CD4-positive, alpha-beta T cell (primary cell): ENCODE results near the gene PRKAR1B. TPM values are rescaled to one million over a fixed set of nuclear protein-coding genes. Genes with fewer than 3 reads are reported as not detected.
"Not testable (repeated sequence)": the region's sequence is repeated elsewhere in the genome, so short reads cannot be mapped to it uniquely, and the experiment has no call there.

Experiments used
- ATAC-seq: fragments of 200-7000 bp; cut with Tn5 transposase; one replicate; pipeline ENCODE4 v1.10.0; 2022; ENCODE audit warnings: mild to moderate bottlenecking; ENCODE audit not compliant: poor library complexity
- CTCF ChIA-PET: fragments of 350-600 bp; sonication (Branson Sonifier 250); formaldehyde crosslinking; loops from one replicate; lab custom pipeline; 2021; ENCODE audit warnings: antibody characterized with exemption, inconsistent platforms; lab: Charles Lee
- POLR2A ChIA-PET: fragments of 350-600 bp; sonication (Branson Sonifier 250); formaldehyde crosslinking; loops from one replicate; lab custom pipeline; 2021; ENCODE audit warnings: antibody characterized with exemption, inconsistent platforms; lab: Charles Lee
- DNase-seq, 14 experiments: peaks; one replicate each; pipeline ENCODE4 v3.0.0-alpha.2; 2013 to 2020; ENCODE audit warnings: mixed read lengths in 2 of 14
- H3K27ac ChIP-seq, 2 donors: one replicate each; pipeline versions ENCODE4 v1.5.1 to v1.7.0; 2013; ENCODE audit warnings: low read length in 2 of 2, low read depth in 1 of 2, mild to moderate bottlenecking in 1 of 2
- H3K27me3 ChIP-seq, 2 experiments: 1 replicate in 1 of 2; 2 replicates in 1 of 2; pipeline versions ENCODE4 v1.6.1 to v1.7.0; 2013; ENCODE audit warnings: low read length in 2 of 2, control low read depth in 1 of 2, mild to moderate bottlenecking in 1 of 2, moderate library complexity in 1 of 2; ENCODE audit not compliant: insufficient read depth in 2 of 2, control insufficient read depth in 1 of 2
- H3K36me3 ChIP-seq: one replicate; pipeline ENCODE4 v1.6.1; 2013; ENCODE audit warnings: low read length, control low read depth; ENCODE audit not compliant: insufficient read depth
- H3K4me1 ChIP-seq: one replicate; pipeline ENCODE4 v1.6.1; 2013; ENCODE audit warnings: low read length, control low read depth; ENCODE audit not compliant: insufficient read depth
- H3K4me3 ChIP-seq: one replicate; pipeline ENCODE4 v1.5.1; 2013; ENCODE audit warnings: mild to moderate bottlenecking, low read length, moderate library complexity
- H3K9me3 ChIP-seq, 2 experiments: 1 replicate in 1 of 2; 2 replicates in 1 of 2; pipeline versions ENCODE4 v1.6.1 to v1.7.0; 2013; ENCODE audit warnings: low read length in 2 of 2, mild to moderate bottlenecking in 2 of 2, control low read depth in 1 of 2, moderate library complexity in 1 of 2; ENCODE audit not compliant: control insufficient read depth in 1 of 2, insufficient read depth in 1 of 2
- H3K27ac Mint-ChIP-seq: one replicate; pipeline ENCODE4 v1.8.0; 2020; ENCODE audit warnings: mixed read lengths
- H3K27me3 Mint-ChIP-seq: one replicate; pipeline ENCODE4 v1.8.0; 2021; ENCODE audit warnings: mixed read lengths
- H3K36me3 Mint-ChIP-seq: one replicate; pipeline ENCODE4 v1.8.0; 2021; ENCODE audit warnings: low read depth, mixed read lengths
- H3K4me1 Mint-ChIP-seq: one replicate; pipeline ENCODE4 v1.8.0; 2021; ENCODE audit warnings: low read depth, mixed read lengths
- H3K4me3 Mint-ChIP-seq: one replicate; pipeline ENCODE4 v1.8.0; 2020; ENCODE audit warnings: mild to moderate bottlenecking, mixed read lengths
- H3K9me3 Mint-ChIP-seq: one replicate; pipeline ENCODE4 v1.8.0; 2020; ENCODE audit warnings: mixed read lengths
- intact Hi-C, 2 experiments: fragments of 100-400 bp; cut with DNase I in 1 of 2; cut with micrococcal nuclease in 1 of 2; formaldehyde crosslinking; loops; one replicate each; pipeline versions ENCODE4 v1.15.1 to v1.9.0; 2023 to 2025; cut with DNase I, micrococcal nuclease
- total RNA-seq, 174 experiments: library from RNA in 2 of 174; stranded (reverse) in 2 of 174; gene quantifications; one replicate each; pipeline ENCODE4 v1.2.3 and lab custom pipeline; 2021 to 2026
- TF ChIP-seq, protein P1 (sequence below): fragments of 200-600 bp; IDR thresholded peaks from one replicate; pipeline ENCODE4 v1.8.0; 2022; ENCODE audit warnings: antibody characterized with exemption, mild to moderate bottlenecking

The PRKAR1B gene
- total RNA-seq, 2 experiments from 2014 or later, result 18.8 to 19.5 TPM

DNA sequence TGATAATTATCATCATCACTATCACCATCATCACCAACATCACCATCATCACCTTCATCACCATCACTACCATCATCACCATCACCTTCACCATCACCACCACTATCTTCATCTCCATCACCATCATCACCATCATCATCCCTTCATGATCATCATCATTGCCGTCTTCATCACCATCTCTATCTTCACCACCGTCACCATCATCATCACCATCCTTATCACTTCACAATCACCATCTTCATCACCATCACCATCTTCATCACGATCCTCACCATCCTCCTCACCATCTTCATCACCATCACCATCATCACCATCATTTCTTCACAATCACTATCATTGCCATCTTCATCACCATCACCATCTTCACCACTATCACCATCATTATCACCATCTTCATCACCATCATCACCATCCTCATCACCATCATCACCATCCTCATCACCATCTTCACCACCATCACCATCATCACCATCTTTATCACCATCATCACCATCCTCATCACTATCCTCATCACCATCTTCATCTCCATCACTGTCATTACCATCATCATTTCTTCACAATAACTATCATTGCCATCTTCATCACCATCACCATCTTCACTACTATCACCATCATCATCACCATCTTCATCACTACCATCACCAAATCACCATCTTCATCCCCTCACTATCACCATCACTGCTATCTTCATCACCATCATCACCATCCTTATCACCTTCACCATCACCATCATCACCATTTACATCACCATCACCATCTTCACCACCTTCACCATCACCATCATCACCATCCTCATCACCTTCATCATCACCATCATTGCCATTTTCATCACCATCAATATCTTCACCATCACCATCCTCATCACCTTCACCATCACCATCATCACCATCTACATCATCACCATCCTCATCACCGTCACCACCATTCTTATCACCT lies 73.0 kb downstream of the PRKAR1B start:
- CTCF ChIA-PET, result no interaction called here

DNA sequence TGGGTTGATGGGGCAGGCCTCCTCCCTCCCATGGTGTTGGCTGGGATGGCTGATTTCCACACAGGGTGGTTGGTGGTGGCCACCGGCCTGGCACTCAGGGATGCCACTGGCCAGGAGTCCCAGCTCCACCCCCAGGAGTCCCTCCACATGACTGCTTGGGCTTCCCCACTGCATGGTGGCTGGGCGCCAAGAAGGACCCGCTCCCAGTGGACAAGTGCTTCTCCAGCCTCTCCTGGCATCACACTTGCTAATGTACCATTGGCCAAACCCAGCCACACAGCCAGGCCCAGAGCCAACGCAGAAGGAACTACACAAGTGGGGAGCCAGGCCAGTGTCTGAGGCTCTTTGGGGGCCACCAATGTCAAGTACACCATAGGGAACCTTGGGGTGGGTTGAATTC lies 74.2 kb downstream of the PRKAR1B start:
- Histone ChIP-seq H3K9me3 (peaks cover 6 to 31% of the 10 kb centered on the region in 2 experiments), H3K36me3 (no peaks in the 10 kb centered on the region), H3K27me3 (no peaks in the 10 kb centered on the region), H3K4me3 (no peak overlapping the region), H3K27ac (peak overlapping the region in 1 of 2 donors; percentile 69), H3K4me1 (no peaks in the 10 kb centered on the region)
- Mint-ChIP-seq H3K4me3 (no peak overlapping the region), H3K4me1 (no peaks in the 10 kb centered on the region), H3K9me3 (no peaks in the 10 kb centered on the region), H3K36me3 (no peaks in the 10 kb centered on the region), H3K27me3 (no peaks in the 10 kb centered on the region), H3K27ac (no peak overlapping the region)
- ChIA-PET CTCF (no interaction called here), POLR2A (no interaction called here)
- intact Hi-C loops, result no loop called here
- ATAC-seq (no peak), DNase-seq (no peak)
- TF ChIP-seq, protein P1, sequence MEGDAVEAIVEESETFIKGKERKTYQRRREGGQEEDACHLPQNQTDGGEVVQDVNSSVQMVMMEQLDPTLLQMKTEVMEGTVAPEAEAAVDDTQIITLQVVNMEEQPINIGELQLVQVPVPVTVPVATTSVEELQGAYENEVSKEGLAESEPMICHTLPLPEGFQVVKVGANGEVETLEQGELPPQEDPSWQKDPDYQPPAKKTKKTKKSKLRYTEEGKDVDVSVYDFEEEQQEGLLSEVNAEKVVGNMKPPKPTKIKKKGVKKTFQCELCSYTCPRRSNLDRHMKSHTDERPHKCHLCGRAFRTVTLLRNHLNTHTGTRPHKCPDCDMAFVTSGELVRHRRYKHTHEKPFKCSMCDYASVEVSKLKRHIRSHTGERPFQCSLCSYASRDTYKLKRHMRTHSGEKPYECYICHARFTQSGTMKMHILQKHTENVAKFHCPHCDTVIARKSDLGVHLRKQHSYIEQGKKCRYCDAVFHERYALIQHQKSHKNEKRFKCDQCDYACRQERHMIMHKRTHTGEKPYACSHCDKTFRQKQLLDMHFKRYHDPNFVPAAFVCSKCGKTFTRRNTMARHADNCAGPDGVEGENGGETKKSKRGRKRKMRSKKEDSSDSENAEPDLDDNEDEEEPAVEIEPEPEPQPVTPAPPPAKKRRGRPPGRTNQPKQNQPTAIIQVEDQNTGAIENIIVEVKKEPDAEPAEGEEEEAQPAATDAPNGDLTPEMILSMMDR, result no peak

More for the DNA sequence above, 73.0 kb downstream of the PRKAR1B start:
- Mint-ChIP-seq H3K36me3 (peaks cover 3% of the 10 kb centered on the region), H3K4me3 (no peak overlapping the region), H3K27ac (no peak overlapping the region), H3K27me3 (no peaks in the 10 kb centered on the region), H3K9me3 (no peaks in the 10 kb centered on the region), H3K4me1 (peaks cover 2% of the 10 kb centered on the region)
- Histone ChIP-seq H3K4me1 (no peaks in the 10 kb centered on the region), H3K36me3 (no peaks in the 10 kb centered on the region), H3K4me3 (no peak overlapping the region), H3K27me3 (no peaks in the 10 kb centered on the region), H3K27ac (no peak overlapping the region), H3K9me3 (peaks cover 6 to 32% of the 10 kb centered on the region in 2 experiments)
- ATAC-seq (no peak), DNase-seq (no peak)
- POLR2A ChIA-PET, result no interaction called here
- TF ChIP-seq, protein P1, result no peak
- intact Hi-C loops, result no loop called here

DNA sequence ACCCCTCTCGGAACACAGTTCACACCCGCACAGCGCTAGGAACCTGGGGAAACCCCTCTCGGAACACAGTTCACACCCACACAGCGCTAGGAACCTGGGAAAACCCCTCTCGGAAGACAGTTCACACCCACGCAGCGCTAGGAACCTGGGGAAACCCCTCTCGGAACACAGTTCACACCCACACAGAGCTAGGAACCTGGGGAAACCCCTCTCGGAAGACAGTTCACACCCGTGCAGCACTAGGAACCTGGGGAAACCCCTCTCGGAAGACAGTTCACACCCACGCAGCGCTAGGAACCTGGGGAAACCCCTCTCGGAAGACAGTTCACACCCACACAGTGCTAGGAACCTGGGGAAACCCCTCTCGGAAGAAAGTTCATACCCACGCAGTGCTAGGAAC lies 74.9 kb downstream of the PRKAR1B start:
- H3K36me3 Mint-ChIP-seq, POLR2A ChIA-PET, CTCF ChIA-PET, H3K36me3 ChIP-seq, H3K4me3 Mint-ChIP-seq, H3K27me3 ChIP-seq, H3K9me3 Mint-ChIP-seq, H3K4me3 ChIP-seq, H3K4me1 Mint-ChIP-seq, intact Hi-C loops, H3K27ac Mint-ChIP-seq, H3K27me3 Mint-ChIP-seq, H3K4me1 ChIP-seq, ATAC-seq: not testable (repeated sequence)
- Histone ChIP-seq H3K27ac (peak overlapping the region in 1 of 2 donors; percentile 69), H3K9me3 (peaks cover 6 to 31% of the 10 kb centered on the region in 2 experiments)
- peak in 3 of 14 experiments; percentile 5 to 64 (median 30) for DNase-seq
